Measurements from ENCODE around the gene RNF14.
A peak's percentile ranks its signal among the peaks of the same experiment; 100 is the strongest.

Gene RNF14

DNA sequence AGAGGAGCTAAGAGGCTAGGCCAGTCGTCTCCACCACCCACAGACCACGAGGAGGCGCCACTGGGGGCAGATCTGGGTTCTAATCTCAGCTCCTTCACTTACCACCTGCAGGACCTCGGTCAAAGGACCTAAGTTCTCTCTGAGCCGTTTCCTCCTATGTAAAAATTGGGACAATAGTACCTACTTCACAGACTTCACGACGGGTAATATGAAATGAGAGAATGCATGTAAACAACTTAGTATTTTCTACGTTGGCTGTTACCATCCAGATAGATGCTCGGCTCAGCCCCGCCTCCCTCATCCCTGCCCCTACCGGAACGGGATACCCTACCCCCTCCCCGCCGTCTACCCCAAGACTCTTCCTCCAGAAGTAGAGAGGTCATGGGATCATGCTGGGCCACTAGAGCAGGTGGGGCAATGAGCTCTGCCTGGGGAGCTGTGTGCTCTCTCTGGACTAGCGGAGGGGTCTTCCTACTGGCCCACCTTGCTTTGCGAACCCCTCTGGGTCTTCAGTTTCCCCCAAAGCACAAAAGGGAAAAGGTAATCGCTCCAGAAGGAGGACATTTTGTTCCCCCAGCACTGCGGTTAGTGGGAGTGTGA, 43.4 kb downstream of the RNF14 start:
- H3K27me3 Mint-ChIP-seq, result no peaks in the 10 kb centered on the region
- peak overlapping the region; percentile 94 for H3K27ac Mint-ChIP-seq
- H3K4me1 Mint-ChIP-seq (ENCODE audit: low read depth), result peaks cover 84% of the 10 kb centered on the region
- peaks cover 12% of the 10 kb centered on the region for H3K36me3 Mint-ChIP-seq
- no peaks in the 10 kb centered on the region for H3K9me3 Mint-ChIP-seq (ENCODE audit: low read depth)
- H3K4me3 Mint-ChIP-seq, result peak overlapping the region; percentile 92

DNA sequence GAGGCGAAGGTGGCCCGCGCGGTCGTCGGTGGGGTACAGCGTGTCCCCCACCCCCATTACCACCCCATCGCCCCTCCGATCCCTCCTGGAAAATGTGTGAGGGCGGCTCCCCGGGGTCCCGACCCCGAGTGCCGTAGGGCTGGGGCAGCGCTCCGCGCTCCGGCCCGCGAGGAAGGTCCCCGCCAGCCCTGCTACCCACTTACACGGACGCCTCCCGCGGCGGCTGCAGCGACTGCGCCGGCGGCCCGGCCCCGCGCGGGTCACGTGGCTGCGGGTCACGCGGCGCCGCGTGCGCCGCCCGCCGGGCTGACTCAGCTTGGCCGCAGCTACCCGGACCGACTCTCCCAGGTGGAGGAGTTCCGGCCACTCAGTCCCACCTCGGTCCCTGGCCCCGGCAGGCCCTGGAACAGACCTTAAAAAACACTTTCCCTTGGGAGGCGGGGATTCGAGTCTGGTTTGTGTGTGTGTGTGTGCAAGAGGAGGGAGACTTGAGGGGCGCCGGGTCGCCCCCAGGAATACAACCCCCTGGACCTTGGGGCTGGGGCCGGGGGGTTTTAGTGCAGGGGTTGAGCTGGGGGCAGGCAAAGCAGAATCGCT, 44.0 kb downstream of the RNF14 start, which contains the start of gene GNPDA1:
Gene GNPDA1, minus strand, starts transcription at position 236 of the 597 bp plus-strand sequence. CDS start 992 bp downstream, outside the sequence.
- H3K36me3 Mint-ChIP-seq, result peaks cover 10% of the 10 kb centered on the region
- no peaks in the 10 kb centered on the region for H3K27me3 Mint-ChIP-seq
- H3K27ac Mint-ChIP-seq, result peak within 1 kb of the TSS; percentile 100
- H3K4me1 Mint-ChIP-seq (ENCODE audit: low read depth), result peaks cover 83% of the 10 kb centered on the region
- no peaks in the 10 kb centered on the region for H3K9me3 Mint-ChIP-seq (ENCODE audit: low read depth)
- H3K4me3 Mint-ChIP-seq, result peak within 1 kb of the TSS; percentile 92

DNA sequence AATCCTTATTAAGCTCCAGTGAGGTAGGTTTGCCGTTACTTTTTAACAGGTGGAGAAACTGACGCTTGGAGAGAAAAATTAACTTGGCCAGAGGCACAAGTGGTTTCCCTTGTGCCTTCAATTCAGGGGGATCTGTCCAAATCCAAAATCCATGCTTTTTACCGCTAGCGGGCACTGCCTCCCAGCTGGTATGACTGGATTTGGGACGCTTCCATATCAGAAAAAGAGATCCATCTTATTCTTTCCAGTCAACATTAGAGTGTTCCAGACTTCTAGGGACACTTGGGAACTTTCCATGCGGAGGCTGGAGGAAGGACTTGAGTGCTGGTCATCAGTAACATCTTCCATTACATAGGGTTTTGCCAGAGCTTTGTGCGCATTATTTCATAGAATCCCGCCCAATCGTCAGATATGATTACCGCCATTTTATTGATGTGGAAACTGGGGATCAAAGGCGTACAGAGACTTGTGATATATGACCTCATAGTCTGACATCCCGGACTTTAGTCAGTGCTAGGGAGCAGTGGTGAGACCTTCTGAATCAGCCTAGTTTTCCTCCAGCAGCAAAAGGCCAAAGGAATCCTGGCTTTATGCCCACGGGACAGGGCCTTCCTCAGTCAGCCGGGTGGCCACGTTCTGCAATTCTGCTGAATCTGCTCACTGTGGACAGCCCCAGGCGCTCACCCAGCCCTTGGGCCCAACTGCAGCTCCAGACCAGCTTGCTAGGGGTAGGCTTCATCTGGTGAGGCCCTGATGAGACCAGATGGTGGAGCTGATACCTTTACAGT, 45.0 kb downstream of the RNF14 start:
- H3K36me3 Mint-ChIP-seq, result peaks cover 3% of the 10 kb centered on the region
- H3K27ac Mint-ChIP-seq, result peak overlapping the region; percentile 100

DNA sequence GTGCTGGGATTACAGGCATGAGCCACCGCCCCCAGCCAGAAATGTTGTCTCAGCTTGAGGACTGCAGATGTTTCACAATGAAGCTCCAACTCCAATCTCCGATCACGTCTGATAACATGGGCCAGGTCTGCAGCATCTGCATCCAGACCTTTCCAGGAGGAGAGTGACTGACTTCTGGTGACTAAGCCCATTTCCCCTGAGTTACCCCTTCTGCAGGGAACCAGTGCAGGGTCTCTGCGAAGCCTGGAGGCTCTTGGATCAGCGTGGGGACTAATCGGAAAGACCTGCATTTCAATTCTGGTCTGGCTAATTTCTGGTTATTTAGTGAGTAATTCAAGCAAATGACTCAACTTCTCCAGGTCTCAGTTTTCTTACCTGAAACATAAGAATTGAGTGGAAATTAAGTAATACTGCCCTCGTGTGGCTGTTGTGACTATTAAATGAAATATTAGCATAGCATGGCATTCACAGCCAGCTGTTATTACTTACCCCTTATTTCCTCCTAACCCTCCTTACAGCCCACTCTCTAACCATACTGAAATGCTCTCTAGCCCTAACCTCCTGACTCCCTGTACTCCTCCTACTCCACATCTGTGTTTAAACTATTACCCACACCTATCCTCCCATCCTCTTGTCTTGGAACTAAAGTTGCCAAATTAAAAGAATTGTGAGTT, 46.1 kb downstream of the RNF14 start:
- H3K4me3 Mint-ChIP-seq, result peak overlapping the region; percentile 88
- H3K36me3 Mint-ChIP-seq, result no peaks in the 10 kb centered on the region
- peaks cover 76% of the 10 kb centered on the region for H3K4me1 Mint-ChIP-seq (ENCODE audit: low read depth)
- H3K27me3 Mint-ChIP-seq, result no peaks in the 10 kb centered on the region
- H3K9me3 Mint-ChIP-seq (ENCODE audit: low read depth), result no peaks in the 10 kb centered on the region
- H3K27ac Mint-ChIP-seq, result peak overlapping the region; percentile 100

More for the DNA sequence above, 45.0 kb downstream of the RNF14 start:
- peak overlapping the region; percentile 88 for H3K4me3 Mint-ChIP-seq
- H3K4me1 Mint-ChIP-seq (ENCODE audit: low read depth), result peaks cover 83% of the 10 kb centered on the region
- H3K27me3 Mint-ChIP-seq, result no peaks in the 10 kb centered on the region
- H3K9me3 Mint-ChIP-seq (ENCODE audit: low read depth), result no peaks in the 10 kb centered on the region

DNA sequence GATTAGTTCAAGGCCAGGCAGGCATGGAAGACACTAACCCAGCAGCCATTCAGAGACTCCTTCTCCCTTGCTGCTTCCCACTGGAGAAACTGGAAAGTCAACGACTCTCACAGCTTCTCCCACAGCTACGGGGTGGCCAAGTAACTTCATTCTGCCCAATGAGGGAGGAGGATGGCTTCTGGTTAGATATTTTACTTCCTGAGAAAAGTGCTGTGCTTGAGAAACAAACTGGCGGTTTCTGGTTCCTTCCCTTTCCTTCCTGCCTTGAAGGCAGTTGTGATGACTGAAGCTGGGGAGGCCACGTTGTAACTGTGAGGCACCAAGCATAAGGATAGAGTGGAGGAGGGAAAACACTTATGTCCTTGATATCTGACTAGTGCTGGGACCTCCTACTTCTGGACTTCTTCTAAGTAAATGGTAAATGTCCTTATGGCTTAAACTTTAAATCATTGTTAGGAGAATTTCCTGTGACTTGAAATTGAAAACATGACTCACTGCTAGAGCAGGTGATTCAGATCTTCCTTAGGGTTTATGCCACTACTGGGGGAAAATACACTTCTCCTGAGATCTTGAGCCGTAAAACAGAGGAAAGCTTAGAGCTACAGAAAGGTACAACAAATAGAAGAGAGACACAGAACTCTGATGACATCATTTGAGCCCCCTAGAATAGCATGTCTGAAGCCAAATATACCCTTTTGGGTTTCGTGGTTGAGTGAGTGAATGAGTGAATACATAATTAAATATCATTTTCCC, 47.1 kb downstream of the RNF14 start:
- Mint-ChIP-seq H3K36me3 (no peaks in the 10 kb centered on the region), H3K4me1 (ENCODE audit: low read depth) (peaks cover 79% of the 10 kb centered on the region), H3K27ac (peak overlapping the region; percentile 100)

DNA sequence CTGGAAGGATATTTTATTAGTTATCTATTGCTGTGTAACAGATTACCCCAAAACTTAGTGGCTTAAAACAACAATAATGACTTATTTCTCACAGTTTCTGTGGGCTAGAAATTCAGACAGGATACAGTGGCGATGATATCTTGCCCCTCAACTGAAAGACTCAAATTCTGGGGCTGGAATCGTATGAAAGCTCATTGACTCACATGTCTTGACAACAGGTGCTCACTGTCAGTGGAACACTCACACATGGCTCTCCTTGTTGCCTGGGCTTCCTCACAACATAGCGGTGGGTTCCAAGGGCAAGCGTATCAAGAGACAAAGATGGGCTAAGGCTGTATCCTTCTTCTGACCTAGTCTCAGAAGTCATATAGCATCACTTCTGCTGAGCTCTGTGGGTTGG, 47.7 kb downstream of the RNF14 start:
- peaks cover 73% of the 10 kb centered on the region for H3K4me1 Mint-ChIP-seq (ENCODE audit: low read depth)
- no peaks in the 10 kb centered on the region for H3K27me3 Mint-ChIP-seq
- H3K9me3 Mint-ChIP-seq (ENCODE audit: low read depth), result no peaks in the 10 kb centered on the region
- no peaks in the 10 kb centered on the region for H3K36me3 Mint-ChIP-seq
- peak overlapping the region; percentile 88 for H3K4me3 Mint-ChIP-seq
- H3K27ac Mint-ChIP-seq, result peak overlapping the region; percentile 100

More for the DNA sequence above, 47.1 kb downstream of the RNF14 start:
- Mint-ChIP-seq H3K27me3 (no peaks in the 10 kb centered on the region), H3K9me3 (ENCODE audit: low read depth) (no peaks in the 10 kb centered on the region), H3K4me3 (peak overlapping the region; percentile 88)

DNA sequence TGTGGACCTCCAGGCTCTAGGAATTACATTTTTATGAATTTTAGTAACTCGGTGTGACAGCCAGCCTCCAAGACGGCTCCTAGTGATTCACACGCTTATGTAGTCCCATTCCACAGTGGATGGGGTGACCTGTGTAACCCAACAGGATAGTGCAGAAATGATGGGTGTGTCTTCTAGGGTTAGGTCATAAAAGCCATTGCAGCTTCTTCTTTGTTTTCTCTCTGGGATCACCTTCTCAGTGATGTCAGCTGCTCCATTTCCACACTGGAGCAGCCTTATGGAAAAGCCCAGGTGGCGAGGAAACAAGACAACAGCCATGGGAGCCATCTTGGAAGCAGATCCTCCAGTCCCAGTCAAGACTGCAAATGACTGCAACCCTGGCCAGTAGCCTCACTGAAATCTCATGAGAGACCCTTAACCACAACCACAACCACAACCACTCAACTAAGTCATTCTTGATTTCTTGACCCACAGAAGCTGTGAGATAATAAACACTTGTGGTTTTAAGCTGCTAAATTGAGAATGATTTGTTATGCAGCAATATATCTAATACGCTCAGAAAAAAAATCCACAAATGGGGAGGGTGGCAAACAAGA, 49.0 kb downstream of the RNF14 start:
- Mint-ChIP-seq H3K27ac (peak overlapping the region; percentile 88), H3K36me3 (no peaks in the 10 kb centered on the region), H3K4me3 (peak overlapping the region; percentile 46), H3K9me3 (ENCODE audit: low read depth) (no peaks in the 10 kb centered on the region), H3K4me1 (ENCODE audit: low read depth) (peaks cover 66% of the 10 kb centered on the region), H3K27me3 (no peaks in the 10 kb centered on the region)

DNA sequence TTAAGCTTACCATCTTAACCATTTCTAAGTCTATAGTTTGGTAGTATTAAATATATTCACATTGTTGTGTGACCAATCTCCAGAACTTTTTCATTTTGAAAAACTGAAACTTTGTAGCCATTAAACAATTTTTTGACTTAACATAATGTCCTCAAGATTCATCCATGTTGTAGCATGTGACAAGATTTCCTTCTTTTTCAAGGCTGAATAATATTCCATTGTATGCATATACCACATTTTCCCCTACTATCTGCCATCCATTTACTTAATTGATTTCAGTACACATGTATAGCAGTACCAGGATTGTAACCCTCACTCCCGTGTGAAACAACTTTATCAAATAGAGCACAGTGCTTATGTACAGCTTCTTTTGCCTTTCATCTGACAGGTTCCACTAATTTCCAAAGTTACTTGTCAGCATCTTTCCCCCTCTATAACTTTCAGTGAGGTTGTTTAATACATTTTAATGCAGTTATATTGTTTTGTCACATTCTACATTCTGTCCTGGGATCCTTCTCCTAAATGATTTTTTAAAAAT, 51.3 kb downstream of the RNF14 start:
- Mint-ChIP-seq H3K9me3 (ENCODE audit: low read depth) (no peaks in the 10 kb centered on the region), H3K36me3 (no peaks in the 10 kb centered on the region), H3K4me3 (no peak overlapping the region), H3K27ac (peak overlapping the region; percentile 68), H3K4me1 (ENCODE audit: low read depth) (peaks cover 54% of the 10 kb centered on the region), H3K27me3 (no peaks in the 10 kb centered on the region)

DNA sequence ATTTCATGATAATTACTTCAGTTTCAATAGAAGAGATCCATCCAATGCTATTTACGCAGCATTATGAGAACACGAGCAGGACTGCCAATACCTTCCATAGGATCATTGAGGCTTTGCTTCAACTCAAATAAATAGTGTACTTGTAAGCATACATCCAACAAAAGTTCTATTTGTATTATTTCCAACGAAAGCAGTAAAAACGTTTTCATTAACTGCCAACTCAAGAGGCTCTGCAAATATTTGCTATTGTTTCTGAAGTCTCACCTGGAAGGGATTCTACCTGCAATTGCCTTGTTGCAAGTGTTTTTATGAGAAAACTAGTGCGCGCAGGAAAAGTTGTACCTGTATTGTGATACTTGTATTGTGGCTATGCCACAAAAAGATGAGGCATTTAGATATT, 54.9 kb downstream of the RNF14 start:
- Mint-ChIP-seq H3K4me3 (no peak overlapping the region), H3K36me3 (no peaks in the 10 kb centered on the region), H3K27me3 (no peaks in the 10 kb centered on the region), H3K4me1 (ENCODE audit: low read depth) (peaks cover 26% of the 10 kb centered on the region), H3K9me3 (ENCODE audit: low read depth) (no peaks in the 10 kb centered on the region), H3K27ac (no peak overlapping the region)

DNA sequence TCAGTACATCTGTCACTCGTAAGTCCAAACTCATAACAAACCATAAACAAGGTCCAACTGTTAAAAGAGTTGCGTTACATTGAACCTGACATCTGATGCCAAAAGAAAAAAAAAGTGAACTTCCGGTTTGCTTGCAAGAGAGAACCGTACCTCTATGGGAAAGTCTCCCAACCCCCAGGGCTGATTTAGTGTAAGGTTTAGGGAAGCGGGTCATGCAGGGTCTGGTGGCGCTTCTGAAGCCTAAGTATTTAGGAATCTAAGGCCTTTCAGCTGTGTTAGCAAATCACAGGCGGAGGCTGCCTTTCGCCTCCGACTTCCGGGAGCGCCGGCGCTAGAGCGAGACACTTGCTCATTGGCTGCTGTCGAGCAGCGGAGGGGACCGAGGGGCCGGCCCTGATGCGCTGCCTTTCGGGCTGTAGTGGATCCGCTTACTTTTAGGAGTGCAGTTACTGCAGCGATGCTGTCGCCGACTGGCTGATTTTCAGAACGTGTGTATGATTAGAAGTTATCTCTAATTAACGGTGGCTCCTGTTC, 55.9 kb downstream of the RNF14 start:
- Mint-ChIP-seq H3K27me3 (no peaks in the 10 kb centered on the region), H3K36me3 (no peaks in the 10 kb centered on the region), H3K9me3 (ENCODE audit: low read depth) (no peaks in the 10 kb centered on the region), H3K4me1 (ENCODE audit: low read depth) (peaks cover 23% of the 10 kb centered on the region), H3K4me3 (peak overlapping the region; percentile 86), H3K27ac (peak overlapping the region; percentile 98)

DNA sequence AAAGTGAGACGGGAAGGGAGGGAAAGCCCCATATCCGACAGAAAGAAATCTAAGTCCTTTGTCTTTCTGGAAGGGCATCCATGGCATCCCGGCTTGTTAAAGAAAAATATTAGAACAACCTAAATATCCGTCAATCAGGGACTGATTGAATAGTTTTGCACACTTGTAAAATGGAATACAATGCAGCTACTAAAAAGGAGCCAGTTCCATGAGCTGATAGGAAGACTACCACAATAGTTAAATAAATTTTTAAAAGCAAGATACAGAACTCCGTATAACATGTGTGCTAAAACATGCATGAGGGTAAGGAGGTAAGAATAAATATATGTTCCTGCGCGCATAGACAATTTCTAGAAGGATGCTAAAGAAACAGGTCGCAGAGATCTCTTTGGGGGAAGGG, 56.7 kb downstream of the RNF14 start:
- H3K36me3 Mint-ChIP-seq, result no peaks in the 10 kb centered on the region
- H3K27me3 Mint-ChIP-seq, result no peaks in the 10 kb centered on the region
- H3K4me1 Mint-ChIP-seq (ENCODE audit: low read depth), result peaks cover 17% of the 10 kb centered on the region
- H3K27ac Mint-ChIP-seq, result peak overlapping the region; percentile 98
- H3K9me3 Mint-ChIP-seq (ENCODE audit: low read depth), result no peaks in the 10 kb centered on the region
- H3K4me3 Mint-ChIP-seq, result peak overlapping the region; percentile 86

DNA sequence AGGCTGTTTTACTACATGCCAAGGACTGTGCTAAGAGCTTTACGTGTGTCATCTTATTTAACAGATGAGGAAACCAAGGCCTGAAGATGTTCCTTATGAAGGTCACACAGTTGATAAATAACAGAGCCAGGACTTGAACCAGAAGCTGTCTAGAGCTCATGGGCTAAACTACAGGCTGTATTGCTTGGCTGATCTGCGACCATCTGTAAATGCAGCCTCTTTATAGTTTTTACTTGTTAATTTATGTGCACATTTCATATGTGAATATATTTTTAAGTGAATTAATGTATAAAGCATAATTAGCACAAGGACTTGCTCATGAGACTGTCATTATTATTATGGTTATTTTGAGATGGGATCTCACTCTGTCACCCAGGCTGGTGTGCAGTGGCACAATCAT, 63.2 kb downstream of the RNF14 start:
- H3K4me3 Mint-ChIP-seq, result no peak overlapping the region
- H3K36me3 Mint-ChIP-seq, result peaks cover 2% of the 10 kb centered on the region
- no peaks in the 10 kb centered on the region for H3K27me3 Mint-ChIP-seq
- peaks cover 19% of the 10 kb centered on the region for H3K4me1 Mint-ChIP-seq (ENCODE audit: low read depth)
- no peak overlapping the region for H3K27ac Mint-ChIP-seq
- no peaks in the 10 kb centered on the region for H3K9me3 Mint-ChIP-seq (ENCODE audit: low read depth)

DNA sequence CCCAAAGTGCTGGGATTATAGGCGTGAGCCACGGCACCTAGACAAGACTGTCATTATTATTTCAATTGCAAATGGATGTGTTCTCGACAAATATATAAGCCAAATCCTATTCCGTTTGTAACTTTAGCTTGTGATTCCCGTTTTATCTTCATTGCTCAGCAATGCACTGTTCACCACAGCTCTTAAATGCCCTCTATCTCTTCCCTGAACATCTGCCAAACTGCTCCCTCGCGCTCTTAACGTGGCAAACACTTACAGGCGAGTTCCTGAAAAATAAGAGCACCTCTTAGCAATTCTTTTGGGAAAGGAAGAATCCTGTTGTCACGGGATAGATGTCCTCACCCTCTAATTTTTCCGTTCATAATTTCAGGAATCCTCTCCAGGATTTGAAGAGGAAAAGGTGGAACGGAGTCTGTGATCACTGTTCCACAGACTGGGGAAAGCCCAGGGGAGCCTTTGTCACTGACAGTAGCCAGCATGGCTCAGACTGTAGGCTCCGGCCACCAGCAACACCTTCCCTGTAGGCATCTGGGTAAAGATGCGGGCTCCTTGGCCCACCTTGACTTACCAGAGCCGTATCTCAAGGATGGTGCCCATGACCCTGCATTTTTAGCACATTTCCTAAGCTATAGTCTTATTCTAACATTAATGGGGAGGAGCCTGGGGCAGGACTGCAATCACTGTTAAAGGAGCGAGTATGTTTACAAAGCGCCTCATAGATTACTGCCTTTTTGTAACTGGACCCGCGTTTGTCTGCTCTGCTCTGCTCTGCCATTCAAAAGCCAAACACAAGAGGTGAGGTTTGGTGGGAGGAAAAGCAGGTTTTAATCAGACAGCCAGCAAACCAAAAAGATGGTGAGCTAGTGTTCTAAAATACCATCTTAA, 64.1 kb downstream of the RNF14 start:
- H3K4me3 Mint-ChIP-seq, result no peak overlapping the region
- H3K9me3 Mint-ChIP-seq (ENCODE audit: low read depth), result no peaks in the 10 kb centered on the region
- peaks cover 22% of the 10 kb centered on the region for H3K4me1 Mint-ChIP-seq (ENCODE audit: low read depth)
- no peaks in the 10 kb centered on the region for H3K27me3 Mint-ChIP-seq
- H3K36me3 Mint-ChIP-seq, result peaks cover 2% of the 10 kb centered on the region
- H3K27ac Mint-ChIP-seq, result peak overlapping the region; percentile 82

Data from activated naive CD8-positive, alpha-beta T cell (primary cell).